ENCODE measurements around the gene MBD3L4.
"Not testable (repeated sequence)": the region's sequence is repeated elsewhere in the genome, so short reads cannot be mapped to it uniquely, and the experiment has no call there.

The MBD3L4 gene

DNA sequence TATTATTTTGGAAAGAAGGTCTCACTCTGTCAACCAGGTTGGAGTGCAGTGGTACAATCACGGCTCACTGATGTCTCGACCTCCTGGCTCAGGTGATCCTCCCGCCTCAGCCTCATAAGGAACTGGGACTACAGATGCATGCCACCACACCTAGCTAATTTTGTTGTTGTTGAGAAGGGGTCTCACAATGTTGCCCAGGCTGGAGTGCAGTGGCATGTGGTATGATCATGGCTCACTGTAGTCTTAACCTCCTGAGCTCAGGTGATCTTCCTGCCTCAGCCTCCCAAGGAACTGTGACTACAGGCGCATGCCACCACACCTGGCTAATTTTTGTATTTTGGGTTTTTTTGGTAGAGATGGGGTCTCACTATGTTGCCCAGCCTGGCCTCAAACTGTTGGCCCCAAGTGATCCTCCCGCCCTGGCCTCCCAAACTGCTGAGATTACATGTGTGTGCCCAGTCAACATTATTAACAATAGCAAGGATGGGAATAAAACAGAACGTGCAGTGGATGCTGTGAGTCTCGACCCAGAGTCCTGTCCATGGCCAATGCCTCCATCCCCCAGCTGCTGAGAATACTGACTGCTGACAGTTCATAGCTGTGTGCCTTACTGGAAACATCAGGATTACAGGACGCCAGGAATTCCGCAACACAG is 23.9 kb upstream of the MBD3L4 start:
- DNase-seq (ENCODE audit: low read depth in 1 of 2, low spot score in 1 of 2), result no peak
- in situ Hi-C loops (cut with HindIII; ENCODE audit: low pct_unique_long_range_greater_than_20kb, low sequenced_read_pairs), result no loop called here
- no peak for TF ChIP-seq JUND (IDR thresholded peaks at IDR 0.05; ENCODE audit: low read depth)

DNA sequence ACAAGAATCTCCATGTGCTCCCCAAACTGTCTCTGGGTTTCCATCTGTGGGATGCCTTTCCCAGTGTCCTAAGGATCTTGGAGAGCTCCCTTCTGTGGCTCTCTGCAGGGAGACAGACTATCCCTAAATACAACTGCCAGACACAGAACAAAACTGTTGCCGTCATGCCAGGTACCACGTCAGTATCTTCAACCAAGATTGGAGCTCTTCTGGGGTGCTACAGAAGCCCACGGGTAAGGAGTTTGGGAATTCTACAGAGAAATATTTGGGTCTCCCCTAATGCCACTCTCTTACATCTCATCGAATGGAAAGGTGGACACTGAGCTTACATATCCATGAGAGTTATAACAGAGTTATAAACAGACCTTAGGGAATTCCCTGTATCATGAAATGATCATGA is 23.4 kb upstream of the MBD3L4 start:
- DNase-seq (ENCODE audit: low read depth in 1 of 2, low spot score in 1 of 2), result no peak
- TF ChIP-seq JUND (IDR thresholded peaks at IDR 0.05; ENCODE audit: low read depth), result no peak
- in situ Hi-C loops (cut with HindIII; ENCODE audit: low pct_unique_long_range_greater_than_20kb, low sequenced_read_pairs), result no loop called here

- DNase-seq (ENCODE audit: low read depth in 1 of 2, low spot score in 1 of 2); in situ Hi-C loops (cut with HindIII; ENCODE audit: low pct_unique_long_range_greater_than_20kb, low sequenced_read_pairs): not testable (repeated sequence)
Observed at GRCh38 chr19:7059977-7060376, 20.0 kb upstream of the MBD3L4 start.

GRCh38 chr19:7058576-7058975 is 18.6 kb upstream of the MBD3L4 start, which contains the start of gene MBD3L3:
Gene MBD3L3, minus strand, starts transcription at chr19:7058676. Its CDS starts 71 bp downstream, at chr19:7058605.
- DNase-seq (ENCODE audit: low read depth in 1 of 2, low spot score in 1 of 2); in situ Hi-C loops (cut with HindIII; ENCODE audit: low pct_unique_long_range_greater_than_20kb, low sequenced_read_pairs): not testable (repeated sequence)

GRCh38 chr19:7056371-7056770 is 16.4 kb upstream of the MBD3L4 start:
- DNase-seq (ENCODE audit: low read depth in 1 of 2, low spot score in 1 of 2); in situ Hi-C loops (cut with HindIII; ENCODE audit: low pct_unique_long_range_greater_than_20kb, low sequenced_read_pairs): not testable (repeated sequence)

GRCh38 chr19:7055679-7056078 is 15.7 kb upstream of the MBD3L4 start:
- DNase-seq (ENCODE audit: low read depth in 1 of 2, low spot score in 1 of 2); in situ Hi-C loops (cut with HindIII; ENCODE audit: low pct_unique_long_range_greater_than_20kb, low sequenced_read_pairs): not testable (repeated sequence)

- in situ Hi-C loops (cut with HindIII; ENCODE audit: low pct_unique_long_range_greater_than_20kb, low sequenced_read_pairs), result not testable (repeated sequence)
Observed at GRCh38 chr19:7054635-7055368, 14.8 kb upstream of the MBD3L4 start.

DNA sequence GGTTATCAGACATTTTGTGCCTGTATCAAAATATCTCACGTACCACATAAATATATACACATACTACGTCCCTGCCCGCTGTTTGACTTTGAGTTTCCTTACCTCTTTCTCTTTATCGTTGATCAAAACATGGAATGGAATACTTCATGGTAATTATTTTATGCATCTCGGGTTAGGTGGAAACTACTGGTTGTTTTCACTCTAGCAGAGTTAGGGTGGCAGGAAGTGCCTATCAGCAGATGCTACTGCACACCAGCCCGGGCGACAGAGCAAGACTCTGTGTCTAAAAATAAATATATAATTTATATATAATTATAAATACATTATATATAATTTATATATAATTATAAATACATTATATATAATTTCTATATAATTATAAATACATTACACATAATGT is 12.9 kb upstream of the MBD3L4 start:
- in situ Hi-C loops (cut with HindIII; ENCODE audit: low pct_unique_long_range_greater_than_20kb, low sequenced_read_pairs); DNase-seq (ENCODE audit: low read depth in 1 of 2, low spot score in 1 of 2): not testable (repeated sequence)

More at GRCh38 chr19:7054635-7055368, 14.8 kb upstream of the MBD3L4 start:
- not testable (repeated sequence) for DNase-seq (ENCODE audit: low read depth in 1 of 2, low spot score in 1 of 2)

- in situ Hi-C loops (cut with HindIII; ENCODE audit: low pct_unique_long_range_greater_than_20kb, low sequenced_read_pairs); DNase-seq (ENCODE audit: low read depth in 1 of 2, low spot score in 1 of 2): not testable (repeated sequence)
Observed at GRCh38 chr19:7051421-7051820, 11.4 kb upstream of the MBD3L4 start.

- DNase-seq (ENCODE audit: low read depth in 1 of 2, low spot score in 1 of 2); in situ Hi-C loops (cut with HindIII; ENCODE audit: low pct_unique_long_range_greater_than_20kb, low sequenced_read_pairs): not testable (repeated sequence)
Observed at GRCh38 chr19:7049021-7049420, 9.0 kb upstream of the MBD3L4 start, which contains the start of gene MBD3L2. Gene MBD3L2, plus strand, starts transcription at chr19:7049321. Its CDS starts 53 bp downstream, at chr19:7049374.

- DNase-seq (ENCODE audit: low read depth in 1 of 2, low spot score in 1 of 2); in situ Hi-C loops (cut with HindIII; ENCODE audit: low pct_unique_long_range_greater_than_20kb, low sequenced_read_pairs): not testable (repeated sequence)
Observed at GRCh38 chr19:7041563-7041962, 1.6 kb upstream of the MBD3L4 start.

GRCh38 chr19:7030278-7030677 is 9.7 kb downstream of the MBD3L4 start, which contains the start of gene MBD3L5:
Gene MBD3L5, plus strand, starts transcription at chr19:7030578. Its CDS starts 34 bp downstream, at chr19:7030612.
- DNase-seq (ENCODE audit: low read depth in 1 of 2, low spot score in 1 of 2); in situ Hi-C loops (cut with HindIII; ENCODE audit: low pct_unique_long_range_greater_than_20kb, low sequenced_read_pairs): not testable (repeated sequence)

GRCh38 chr19:7028790-7029189 is 11.2 kb downstream of the MBD3L4 start:
- DNase-seq (ENCODE audit: low read depth in 1 of 2, low spot score in 1 of 2); in situ Hi-C loops (cut with HindIII; ENCODE audit: low pct_unique_long_range_greater_than_20kb, low sequenced_read_pairs): not testable (repeated sequence)

- DNase-seq (ENCODE audit: low read depth in 1 of 2, low spot score in 1 of 2); in situ Hi-C loops (cut with HindIII; ENCODE audit: low pct_unique_long_range_greater_than_20kb, low sequenced_read_pairs): not testable (repeated sequence)
Observed at GRCh38 chr19:7021331-7021730, 18.6 kb downstream of the MBD3L4 start, which contains the start of gene MBD3L2B. Gene MBD3L2B, minus strand, starts transcription at chr19:7021431. Its CDS starts 34 bp downstream, at chr19:7021397.
